Activated naive CD8-positive, alpha-beta T cell treated with anti-CD3 and anti-CD28 coated beads, Interleukin-2, amount 50 U/mL, for 24 hours (primary cell): ENCODE measurements around the gene GEMIN7.

ENCODE experiments used
- ATAC-seq: fragments of 150-1000 bp; cut with Tn5 transposase; one replicate; pipeline ENCODE4 v1.10.0; 2021
- DNase-seq: peaks from one replicate; pipeline ENCODE4 v3.0.0; 2021
- H3K27ac Mint-ChIP-seq: one replicate; pipeline ENCODE4 v1.8.0; 2021; ENCODE audit warnings: mild to moderate bottlenecking, mixed read lengths
- H3K27me3 Mint-ChIP-seq: one replicate; pipeline ENCODE4 v1.8.0; 2021; ENCODE audit warnings: mixed read lengths
- H3K36me3 Mint-ChIP-seq: one replicate; pipeline ENCODE4 v1.8.0; 2021; ENCODE audit warnings: low read depth, mixed read lengths
- H3K4me1 Mint-ChIP-seq: one replicate; pipeline ENCODE4 v1.8.0; 2021; ENCODE audit warnings: mixed read lengths
- H3K4me3 Mint-ChIP-seq: one replicate; pipeline ENCODE4 v1.8.0; 2021; ENCODE audit warnings: mild to moderate bottlenecking, moderate library complexity, mixed read lengths
- H3K9me3 Mint-ChIP-seq: one replicate; pipeline ENCODE4 v1.8.0; 2021; ENCODE audit warnings: mixed read lengths

GEMIN7 gene

DNA sequence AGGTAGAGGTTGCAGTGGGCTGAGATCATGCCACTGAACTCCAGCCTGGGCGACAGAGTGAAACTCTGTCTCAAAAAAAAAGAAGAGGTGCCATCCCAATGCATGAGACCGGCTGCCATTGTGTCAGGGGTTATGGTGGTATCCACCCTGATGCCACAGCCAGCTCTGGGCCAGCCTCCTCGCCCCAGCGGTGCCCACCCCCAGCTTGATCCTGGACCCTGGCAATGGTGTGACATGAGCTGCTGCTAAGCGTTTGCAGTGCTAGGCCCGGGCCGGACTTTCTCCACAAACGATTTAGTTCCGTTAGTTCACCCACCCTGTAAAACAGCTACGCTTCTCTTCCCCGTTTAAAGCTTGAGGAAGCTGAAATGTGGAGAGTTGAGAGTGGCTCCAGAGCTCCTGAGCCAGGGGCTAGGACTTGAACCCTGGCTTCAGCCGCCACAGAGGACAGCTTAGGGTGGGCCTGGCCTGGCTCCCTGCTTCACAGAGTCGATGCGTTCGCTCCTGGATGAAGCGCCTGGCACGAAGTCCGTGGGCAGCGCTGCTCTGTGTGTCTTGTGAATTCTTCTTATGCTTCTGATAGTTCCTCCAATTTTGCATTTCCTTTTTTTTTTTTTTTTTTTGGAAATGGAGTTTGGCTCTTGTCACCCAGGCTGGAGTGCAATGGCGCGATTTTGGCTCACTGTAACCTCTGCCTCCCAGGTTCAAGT, 56.3 kb downstream of the GEMIN7 start:
- Mint-ChIP-seq H3K36me3 (peaks cover under 1% of the 10 kb centered on the region), H3K27ac (no peak overlapping the region), H3K27me3 (no peaks in the 10 kb centered on the region), H3K9me3 (no peaks in the 10 kb centered on the region), H3K4me3 (no peak overlapping the region), H3K4me1 (peaks cover 12% of the 10 kb centered on the region)
- ATAC-seq (no peak), DNase-seq (no peak)

DNA sequence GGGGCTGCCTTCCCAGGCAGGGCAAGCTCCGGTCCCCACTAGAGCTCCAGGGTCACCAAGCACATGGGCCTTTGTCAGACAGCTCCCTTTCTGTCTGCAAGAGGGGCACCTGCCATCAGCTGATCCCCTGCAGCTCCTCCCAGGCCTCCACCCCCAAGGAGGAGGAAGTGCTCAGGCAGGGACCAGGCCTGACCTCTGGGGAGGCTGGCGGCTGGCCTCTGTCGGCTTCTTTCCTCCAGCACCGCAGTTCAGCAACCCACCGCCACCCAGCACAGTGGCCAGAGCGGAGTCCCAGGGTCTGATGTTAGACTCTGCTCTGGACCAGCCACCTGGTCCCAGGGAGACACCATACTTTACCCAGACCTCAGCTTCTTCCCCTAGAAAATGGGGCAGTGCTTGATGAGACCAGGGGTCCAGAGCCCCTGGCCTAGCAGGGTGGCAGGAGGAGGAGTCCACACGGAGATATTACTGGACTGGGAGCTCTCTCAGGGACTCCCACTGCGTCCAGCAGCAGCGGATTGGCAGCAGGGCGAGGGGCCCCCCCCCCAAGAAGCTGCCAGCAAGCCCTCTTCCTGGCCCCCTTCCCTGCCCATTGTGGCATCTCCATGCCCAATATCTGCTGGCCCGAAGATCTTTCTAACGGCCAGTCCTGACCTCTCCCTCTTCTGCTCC, 57.6 kb downstream of the GEMIN7 start:
- Mint-ChIP-seq H3K27me3 (no peaks in the 10 kb centered on the region), H3K36me3 (peaks cover 2% of the 10 kb centered on the region), H3K27ac (no peak overlapping the region), H3K9me3 (no peaks in the 10 kb centered on the region), H3K4me3 (no peak overlapping the region), H3K4me1 (peaks cover 7% of the 10 kb centered on the region)
- no peak for DNase-seq
- ATAC-seq = no peak

DNA sequence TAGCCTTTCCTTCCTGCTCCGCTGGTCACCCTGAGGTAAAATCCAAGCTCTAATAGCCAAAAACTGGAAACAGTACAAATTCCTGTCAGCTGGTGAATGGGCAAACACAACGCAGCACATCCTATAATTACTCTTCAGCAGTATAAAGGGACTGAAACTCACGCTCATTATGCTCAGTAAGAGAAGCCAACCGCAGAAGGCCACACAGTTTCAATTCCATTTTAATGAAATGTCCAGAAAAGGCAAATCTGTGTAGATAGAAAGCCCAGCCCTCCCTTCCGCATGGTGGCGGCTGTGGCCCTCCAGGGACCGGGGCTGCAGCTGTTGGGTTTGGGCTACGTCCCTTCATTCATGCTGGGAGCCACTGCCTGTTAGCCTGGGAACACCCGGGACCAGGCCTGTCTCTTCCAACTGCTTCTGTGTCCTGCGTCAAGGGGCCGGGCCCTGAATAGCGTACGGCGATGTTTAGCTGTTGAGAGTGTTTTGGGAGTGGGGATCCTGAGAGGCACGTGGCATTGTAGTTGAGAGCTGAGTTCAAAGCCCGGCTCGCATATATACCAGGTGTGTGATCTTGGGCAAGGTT, 58.2 kb downstream of the GEMIN7 start:
- no peaks in the 10 kb centered on the region for H3K9me3 Mint-ChIP-seq
- no peak overlapping the region for H3K4me3 Mint-ChIP-seq
- no peak for ATAC-seq
- no peaks in the 10 kb centered on the region for H3K27me3 Mint-ChIP-seq
- DNase-seq = no peak
- peaks cover 2% of the 10 kb centered on the region for H3K36me3 Mint-ChIP-seq
- H3K27ac Mint-ChIP-seq = no peak overlapping the region
- peaks cover 7% of the 10 kb centered on the region for H3K4me1 Mint-ChIP-seq

DNA sequence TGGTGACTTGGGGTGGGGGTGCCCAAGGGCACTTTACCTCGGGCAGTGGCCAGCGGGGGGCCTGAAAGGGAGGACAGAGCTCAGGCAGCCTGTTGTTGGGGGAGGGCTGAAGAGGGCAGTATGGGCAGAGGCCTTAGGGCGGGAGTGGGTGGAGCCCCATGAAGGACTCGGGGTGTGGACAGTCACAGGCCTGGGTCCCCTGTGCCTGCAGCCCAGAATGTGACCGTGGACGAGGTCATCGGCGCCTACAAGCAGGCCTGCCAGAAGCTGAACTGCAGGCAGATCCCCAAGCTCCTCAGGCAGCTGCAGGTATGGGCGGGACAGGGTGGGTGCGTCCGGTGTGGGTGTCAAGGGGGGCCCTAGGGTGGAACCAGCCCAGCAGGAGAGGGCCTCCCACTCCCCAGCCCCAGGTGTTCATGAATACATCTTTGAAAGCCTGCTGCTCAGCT, 59.3 kb downstream of the GEMIN7 start:
- no peaks in the 10 kb centered on the region for H3K9me3 Mint-ChIP-seq
- peaks cover 2% of the 10 kb centered on the region for H3K36me3 Mint-ChIP-seq
- H3K27ac Mint-ChIP-seq = no peak overlapping the region
- ATAC-seq (no peak), DNase-seq (no peak)
- H3K27me3 Mint-ChIP-seq = no peaks in the 10 kb centered on the region
- H3K4me1 Mint-ChIP-seq = peaks cover 9% of the 10 kb centered on the region
- H3K4me3 Mint-ChIP-seq = no peak overlapping the region

DNA sequence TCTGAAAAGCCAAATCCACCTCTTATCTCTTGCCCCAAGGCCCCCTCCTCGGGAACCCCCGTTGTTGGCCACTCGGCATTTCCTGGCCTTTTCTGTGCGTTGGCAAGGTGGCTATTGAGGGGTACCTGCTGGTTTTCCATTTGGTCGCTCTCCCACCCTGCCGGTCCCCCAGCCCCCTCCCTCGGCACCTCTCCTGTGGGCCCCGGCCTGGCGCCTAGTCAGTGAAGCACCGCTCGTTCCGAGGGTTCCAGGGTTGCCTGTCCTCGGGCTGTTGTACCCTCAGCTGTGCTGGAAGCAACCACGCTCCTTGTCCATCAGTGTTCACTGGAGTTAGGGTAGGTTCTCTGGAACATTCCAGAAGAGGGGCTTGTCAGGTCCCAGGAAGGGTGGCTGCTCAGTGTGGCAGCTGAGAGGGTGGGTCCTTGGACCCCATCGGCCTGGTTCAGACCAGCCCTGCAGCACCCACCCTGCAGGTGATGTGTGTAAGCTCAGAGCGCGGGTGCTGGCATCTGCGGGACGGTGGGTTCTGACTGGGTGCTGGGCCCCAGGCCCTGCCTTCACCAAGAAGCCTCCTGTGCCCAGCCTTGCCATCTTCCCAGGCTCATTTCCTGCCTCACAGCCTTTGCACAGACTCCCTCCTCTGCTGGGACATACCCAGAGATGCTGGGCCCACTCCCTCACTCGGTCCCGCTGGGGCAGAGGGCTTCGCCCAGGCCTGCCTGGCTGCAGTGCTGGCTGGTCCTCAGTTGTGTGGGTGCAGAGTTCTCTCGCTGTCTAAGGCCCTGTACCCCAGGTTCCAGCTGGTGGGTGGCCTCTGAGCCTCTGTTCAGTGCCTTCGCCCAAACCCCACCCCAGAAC, 60.5 kb downstream of the GEMIN7 start:
- H3K4me3 Mint-ChIP-seq = no peak overlapping the region
- H3K27ac Mint-ChIP-seq = no peak overlapping the region
- H3K9me3 Mint-ChIP-seq = no peaks in the 10 kb centered on the region
- DNase-seq (no peak), ATAC-seq (no peak)
- H3K27me3 Mint-ChIP-seq = no peaks in the 10 kb centered on the region
- H3K36me3 Mint-ChIP-seq = peaks cover 2% of the 10 kb centered on the region
- H3K4me1 Mint-ChIP-seq = peaks cover 6% of the 10 kb centered on the region

DNA sequence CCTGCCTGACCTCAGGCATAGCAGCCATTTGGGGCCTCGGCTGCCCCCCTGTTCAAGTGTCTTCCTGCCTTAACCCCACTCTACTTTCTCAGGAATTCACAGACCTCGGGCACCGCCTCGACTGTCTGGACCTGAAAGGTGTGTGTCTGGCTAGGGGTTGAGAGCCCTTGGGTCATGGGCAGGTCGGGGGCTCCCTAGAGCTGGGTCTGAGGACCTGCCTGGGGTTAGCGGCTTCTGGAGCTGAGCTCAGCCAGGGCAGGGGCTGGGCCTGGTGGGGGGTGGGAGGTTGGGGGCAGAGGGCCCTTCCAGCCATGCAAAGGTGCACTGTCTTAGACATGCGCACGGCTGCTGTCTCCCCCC, 61.1 kb downstream of the GEMIN7 start:
- H3K27me3 Mint-ChIP-seq = no peaks in the 10 kb centered on the region
- no peaks in the 10 kb centered on the region for H3K9me3 Mint-ChIP-seq
- ATAC-seq (no peak), DNase-seq (no peak)
- H3K4me1 Mint-ChIP-seq = peaks cover 6% of the 10 kb centered on the region
- no peak overlapping the region for H3K27ac Mint-ChIP-seq
- H3K36me3 Mint-ChIP-seq = peaks cover 2% of the 10 kb centered on the region
- no peak overlapping the region for H3K4me3 Mint-ChIP-seq

DNA sequence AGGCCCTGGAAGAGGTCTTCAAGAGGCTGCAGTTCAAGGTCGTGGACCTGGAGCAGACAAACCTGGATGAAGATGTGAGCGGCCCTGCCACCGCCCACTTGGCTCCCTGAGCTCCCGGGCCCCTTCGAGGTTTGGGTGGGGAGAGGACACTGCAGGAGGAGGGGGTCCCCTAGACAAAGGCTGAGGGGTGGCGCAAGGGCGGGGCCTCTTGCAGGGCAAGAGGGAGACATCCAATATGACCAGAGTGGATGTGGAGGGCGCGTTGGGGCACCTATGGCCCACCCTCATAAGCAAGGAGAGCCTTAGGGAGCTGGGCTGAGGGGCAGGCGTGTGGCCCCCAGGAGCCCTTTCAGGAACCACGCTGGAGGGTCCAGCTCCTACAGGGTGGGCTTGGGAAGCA, 61.5 kb downstream of the GEMIN7 start:
- H3K9me3 Mint-ChIP-seq = no peaks in the 10 kb centered on the region
- H3K36me3 Mint-ChIP-seq = peaks cover 2% of the 10 kb centered on the region
- ATAC-seq = no peak
- H3K4me3 Mint-ChIP-seq = no peak overlapping the region
- peaks cover 6% of the 10 kb centered on the region for H3K4me1 Mint-ChIP-seq
- DNase-seq = no peak
- no peak overlapping the region for H3K27ac Mint-ChIP-seq
- no peaks in the 10 kb centered on the region for H3K27me3 Mint-ChIP-seq
